Neural cell (in vitro differentiated cells): ENCODE results near the gene COL16A1.

ENCODE experiments used
- CTCF ChIP-seq: fragments of 450-650 bp; IDR thresholded peaks from 2 replicates; pipeline ENCODE4 v1.5.1; 2014; ENCODE audit warnings: antibody characterized with exemption, mild to moderate bottlenecking, moderate library complexity; ENCODE audit not compliant: poor library complexity, severe bottlenecking
- EP300 ChIP-seq: fragments of 450-650 bp; conservative IDR thresholded peaks from 2 replicates; pipeline ENCODE4 v1.6.1; 2014; ENCODE audit warnings: antibody characterized with exemption, mild to moderate bottlenecking, moderate library complexity; ENCODE audit not compliant: poor library complexity, severe bottlenecking
- EZH2 ChIP-seq: fragments of 200-600, 300-800 bp; shearing (Covaris generic), sonication (generic); IDR thresholded peaks from 2 replicates; pipeline ENCODE4 v1.6.1; 2014; ENCODE audit warnings: antibody characterized with exemption, low read length, borderline replicate concordance, mild to moderate bottlenecking; ENCODE audit not compliant: insufficient read depth, poor library complexity, severe bottlenecking
- MXI1 ChIP-seq: fragments of 450-650 bp; conservative IDR thresholded peaks from 2 replicates; pipeline ENCODE4 v1.6.1; 2014; ENCODE audit warnings: antibody characterized with exemption, mild to moderate bottlenecking; ENCODE audit not compliant: poor library complexity, severe bottlenecking
- POLR2AphosphoS5 ChIP-seq: IDR thresholded peaks from 2 replicates; pipeline ENCODE4 v1.6.1; 2012
- RAD21 ChIP-seq: fragments of 450-650 bp; conservative IDR thresholded peaks from 2 replicates; pipeline ENCODE4 v1.6.1; 2014; ENCODE audit warnings: antibody characterized with exemption, mild to moderate bottlenecking, moderate library complexity
- REST ChIP-seq: IDR thresholded peaks from 2 replicates; pipeline ENCODE4 v1.6.1; 2012; ENCODE audit warnings: borderline replicate concordance
- SMC3 ChIP-seq: fragments of 450-650 bp; conservative IDR thresholded peaks from 2 replicates; pipeline ENCODE4 v1.6.1; 2014; ENCODE audit warnings: antibody characterized with exemption, mild to moderate bottlenecking, moderate library complexity; ENCODE audit not compliant: poor library complexity
- TAF1 ChIP-seq: IDR thresholded peaks from 2 replicates; pipeline ENCODE4 v1.6.1; 2012; ENCODE audit warnings: low read depth

GRCh38 chr1:31657020-31657804 is 46.6 kb downstream of the COL16A1 start:
- no peak for TF ChIP-seq CTCF
- no peak for TF ChIP-seq RAD21
- TF ChIP-seq POLR2AphosphoS5 = no peak
- TF ChIP-seq EP300 = no peak
- TF ChIP-seq TAF1 = no peak
- TF ChIP-seq SMC3 = no peak
- no peak for TF ChIP-seq EZH2
- TF ChIP-seq MXI1 = no peak
- TF ChIP-seq REST = no peak
